ENCODE results near the gene ZNF26.

- TF ChIP-seq CTCF (conservative IDR thresholded peaks at IDR 0.05; ENCODE audit: low read depth, low read length), result no peak
- TF ChIP-seq EZH2 (IDR thresholded peaks at IDR 0.05; ENCODE audit: borderline replicate concordance, low read depth, low read length, poor library complexity, severe bottlenecking), result no peak
These were observed 32.4 kb upstream of the ZNF26 start for GRCh38 chr12:132953771-132954170.

Measured in A673 (cell line).